HG03175 (cell line): ENCODE data around the gene ELL.

Experiments
- ATAC-seq: cut with Tn5 transposase; IDR thresholded peaks from one replicate; pipeline ENCODE4 v1.9.1; 2021; ENCODE audit warnings: mild to moderate bottlenecking, moderate library complexity; ENCODE audit not compliant: unreplicated experiment

The ELL gene

GRCh38 chr19:18435842-18436670 is 85.8 kb downstream of the ELL start:
- ATAC-seq: no peak

GRCh38 chr19:18435178-18435841 is 86.6 kb downstream of the ELL start:
- ATAC-seq: no peak

GRCh38 chr19:18434411-18435175 is 87.3 kb downstream of the ELL start:
- ATAC-seq: no peak

- ATAC-seq: no peak
Measured at GRCh38 chr19:18433735-18434398, 88.0 kb downstream of the ELL start.

- ATAC-seq: no peak
Measured at GRCh38 chr19:18433015-18433691, 88.7 kb downstream of the ELL start.

- no peak for ATAC-seq
Measured at GRCh38 chr19:18432275-18433014, 89.4 kb downstream of the ELL start.

GRCh38 chr19:18431351-18432197 is 90.3 kb downstream of the ELL start:
- no peak for ATAC-seq

- ATAC-seq: no peak
Measured at GRCh38 chr19:18430417-18431144, 91.3 kb downstream of the ELL start.

- ATAC-seq: no peak
Measured at GRCh38 chr19:18429717-18430416, 92.0 kb downstream of the ELL start.

- peak; percentile 66 for ATAC-seq
Measured at GRCh38 chr19:18428787-18429674, 92.8 kb downstream of the ELL start.

- ATAC-seq: no peak
Measured at GRCh38 chr19:18428173-18428786, 93.6 kb downstream of the ELL start.

GRCh38 chr19:18427743-18428113 is 94.1 kb downstream of the ELL start:
- ATAC-seq: no peak

- no peak for ATAC-seq
Measured at GRCh38 chr19:18427080-18427742, 94.7 kb downstream of the ELL start.

- ATAC-seq: no peak
Measured at GRCh38 chr19:18426416-18426767, 95.5 kb downstream of the ELL start.

- no peak for ATAC-seq
Measured at GRCh38 chr19:18425515-18426415, 96.1 kb downstream of the ELL start.
